SK-MEL-5 (cell line): ENCODE measurements around the gene ZNRF4. TPM values are rescaled to one million over a fixed set of nuclear protein-coding genes. Genes with fewer than 3 reads are reported as not detected.

Source experiments
- DNase-seq: peaks from one replicate; pipeline ENCODE4 v3.0.0-alpha.2; 2016; ENCODE audit warnings: low read depth, low spot score
- in situ Hi-C: cut with HindIII; loops from 2 replicates; pipeline ENCODE4 v1.10.0; 2016; ENCODE audit warnings: low sequenced_read_pairs, high pct_unique_total_duplicates, low pct_unique_long_range_greater_than_20kb
- total RNA-seq: library from RNA; depleted of rRNA; stranded (reverse); fragments of >200 nt; shearing (Covaris generic); gene quantifications from 2 replicates; pipeline ENCODE4 v1.2.3, GENCODE V29; 2014

ZNRF4 gene
- total RNA-seq, 1 experiment from 2014 or later = not detected

DNA sequence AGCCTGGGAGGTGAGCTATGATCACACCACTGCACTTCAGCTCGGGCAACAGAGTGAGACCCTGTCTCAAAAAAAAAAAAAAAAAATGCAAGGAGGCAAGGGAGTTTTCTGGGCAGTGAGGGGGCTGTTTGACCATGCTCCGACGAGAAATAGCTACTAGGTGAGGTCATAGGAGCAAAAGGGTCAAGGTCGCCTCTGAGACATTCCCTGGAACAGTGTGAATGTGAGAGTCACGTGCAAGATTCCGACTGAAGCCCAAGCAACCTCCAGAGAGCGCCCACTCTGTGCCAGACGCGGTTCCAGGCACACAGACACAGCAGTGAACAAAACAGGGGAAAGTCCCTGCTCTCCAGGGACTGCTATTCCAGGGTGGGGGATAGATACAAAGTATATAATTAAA lies 2.5 kb downstream of the ZNRF4 start:
- DNase-seq = no peak
- in situ Hi-C loops = no loop called here

- in situ Hi-C loops = no loop called here
- DNase-seq = no peak
These were observed 3.2 kb downstream of the ZNRF4 start for GRCh38 chr19:5458420-5458819.

- DNase-seq = no peak
- in situ Hi-C loops = no loop called here
These were observed 4.1 kb downstream of the ZNRF4 start for GRCh38 chr19:5459360-5459759.

GRCh38 chr19:5460748-5461147 lies 5.5 kb downstream of the ZNRF4 start:
- DNase-seq = no peak
- in situ Hi-C loops = no loop called here

GRCh38 chr19:5463959-5464358 lies 8.7 kb downstream of the ZNRF4 start:
- in situ Hi-C loops = no loop called here
- DNase-seq = no peak

- no peak for DNase-seq
- in situ Hi-C loops = no loop called here
These were observed 10.9 kb downstream of the ZNRF4 start for GRCh38 chr19:5466072-5466471.

DNA sequence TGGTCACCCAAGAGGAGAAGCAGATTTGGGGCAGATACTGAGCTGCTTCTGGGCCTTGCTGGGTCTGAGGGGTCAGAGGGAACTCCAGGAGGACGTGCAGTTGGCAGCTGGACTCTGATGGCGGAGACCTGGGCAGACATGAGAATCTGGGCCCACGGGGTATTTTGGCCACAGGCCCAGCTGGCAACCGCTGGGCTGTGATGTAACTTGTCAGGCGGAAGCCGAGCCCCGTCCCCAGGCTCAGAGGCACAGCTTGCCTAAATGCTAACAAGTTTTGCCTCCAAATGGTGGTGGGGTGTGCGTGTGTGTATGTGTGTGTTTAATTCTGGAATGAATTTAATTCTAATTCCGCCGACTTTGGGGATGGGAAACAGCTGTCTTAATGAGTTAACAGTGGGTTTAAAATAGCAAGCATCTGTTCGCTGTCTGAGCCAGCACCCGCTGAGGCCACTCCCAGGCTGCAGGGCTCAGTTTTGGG lies 11.6 kb downstream of the ZNRF4 start:
- in situ Hi-C loops = no loop called here
- no peak for DNase-seq

- no peak for DNase-seq
These were observed 15.1 kb downstream of the ZNRF4 start for GRCh38 chr19:5470264-5470671.

DNA sequence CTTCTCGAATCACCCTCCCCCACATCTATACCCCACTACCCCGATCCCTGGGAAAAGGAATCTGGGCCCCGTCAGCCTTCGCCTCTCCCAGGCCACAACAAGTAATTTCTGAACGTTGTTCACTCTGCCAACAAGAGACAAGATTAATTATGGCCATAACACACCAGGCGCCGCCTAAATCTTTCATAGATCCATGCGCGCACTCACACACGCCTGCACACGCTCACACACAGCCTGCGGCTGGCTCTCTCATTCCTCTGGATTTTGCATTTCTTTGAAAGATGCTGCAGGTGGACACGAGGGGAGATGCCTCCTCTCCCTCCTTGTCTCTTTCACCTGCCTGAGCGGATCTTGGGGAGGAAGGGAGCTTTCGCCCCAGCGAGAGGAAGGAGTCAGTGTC lies 17.1 kb downstream of the ZNRF4 start:
- in situ Hi-C loops = no loop called here
- no peak for DNase-seq

More at GRCh38 chr19:5470264-5470671, 15.1 kb downstream of the ZNRF4 start:
- in situ Hi-C loops = no loop called here

- in situ Hi-C loops = no loop called here
- DNase-seq = no peak
These were observed 18.4 kb downstream of the ZNRF4 start for GRCh38 chr19:5473646-5474045.

DNA sequence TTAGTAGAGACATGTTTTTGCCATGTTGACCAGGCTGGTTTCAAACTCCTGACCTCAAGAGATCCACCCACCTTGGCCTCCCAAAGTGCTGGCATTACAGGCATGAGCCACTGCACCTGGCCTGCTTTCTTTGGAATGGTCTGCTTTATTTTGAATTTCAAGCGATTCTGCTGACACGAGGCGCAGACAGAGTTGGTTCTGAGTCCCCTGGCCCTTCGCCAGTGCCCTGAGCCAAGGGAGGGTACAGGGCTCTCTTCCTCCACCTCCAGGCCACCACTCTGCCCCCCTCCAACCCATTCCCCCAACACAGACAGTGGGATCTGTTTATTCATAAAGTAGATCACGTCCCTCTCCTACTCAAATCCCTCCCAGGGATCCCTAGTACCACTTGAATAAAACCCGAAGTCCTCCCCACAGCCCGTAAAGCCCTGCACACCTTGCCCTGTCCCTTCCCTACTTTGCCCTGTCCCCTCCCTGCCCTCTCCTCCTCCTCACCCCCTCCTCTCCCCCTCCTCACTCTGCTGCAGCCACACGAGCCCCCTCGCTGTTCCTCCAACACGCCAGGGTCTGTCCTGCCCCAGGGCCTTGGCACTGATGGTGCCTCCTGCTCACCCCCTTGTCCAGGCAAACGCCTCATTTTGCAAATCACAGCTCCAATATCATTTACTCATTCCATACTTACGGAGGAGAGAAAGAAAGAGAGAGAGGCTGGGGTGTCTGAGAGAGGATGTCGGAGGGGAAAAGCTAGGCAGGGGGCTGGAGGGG lies 22.4 kb downstream of the ZNRF4 start:
- in situ Hi-C loops = loop anchor here (25.0 kb wide), 1 partner anchor 140 kb away; the partner anchor contains the start of gene PTPRS
- DNase-seq = no peak

GRCh38 chr19:5478241-5478924 lies 23.2 kb downstream of the ZNRF4 start:
- no peak for DNase-seq
- in situ Hi-C loops = loop anchor here (25.0 kb wide), 1 partner anchor 141 kb away; the partner anchor contains the start of gene PTPRS

DNA sequence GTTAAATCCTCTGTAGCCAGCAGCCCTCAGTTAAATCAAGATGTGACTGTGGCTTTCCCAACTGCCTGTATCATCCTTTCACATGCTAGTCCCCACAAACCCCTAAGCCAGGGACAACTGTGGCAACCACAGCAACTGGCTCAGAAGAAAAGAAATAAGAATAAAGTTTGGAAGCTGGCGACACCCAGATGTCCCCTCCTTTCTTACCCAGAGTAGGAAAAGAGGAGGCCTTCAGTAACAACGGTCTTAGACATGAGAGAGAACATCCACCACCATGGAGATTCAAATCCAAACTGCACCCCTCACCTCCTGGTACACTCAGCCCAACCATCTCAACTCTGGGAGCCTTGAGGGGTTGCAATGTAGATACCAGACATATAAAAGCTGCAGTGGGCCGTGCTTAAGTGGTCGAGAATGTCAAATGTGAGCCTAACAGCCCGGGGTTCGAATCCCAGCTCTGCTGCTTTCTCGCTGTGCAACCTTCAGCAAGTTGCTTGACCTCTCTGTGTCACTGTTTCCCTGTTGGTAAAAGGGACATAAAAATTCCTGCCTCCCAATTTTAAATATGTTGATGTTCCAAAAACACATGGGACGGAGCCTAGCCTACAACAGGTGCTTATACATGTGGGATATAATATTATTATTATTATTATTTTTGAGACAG lies 23.8 kb downstream of the ZNRF4 start:
- no peak for DNase-seq
- in situ Hi-C loops = loop anchor here (25.0 kb wide), 1 partner anchor 142 kb away; the partner anchor contains the start of gene PTPRS

- no peak for DNase-seq
- in situ Hi-C loops = loop anchor here (25.0 kb wide), 1 partner anchor 143 kb away; the partner anchor contains the start of gene PTPRS
These were observed 24.7 kb downstream of the ZNRF4 start for GRCh38 chr19:5479958-5480357.

DNA sequence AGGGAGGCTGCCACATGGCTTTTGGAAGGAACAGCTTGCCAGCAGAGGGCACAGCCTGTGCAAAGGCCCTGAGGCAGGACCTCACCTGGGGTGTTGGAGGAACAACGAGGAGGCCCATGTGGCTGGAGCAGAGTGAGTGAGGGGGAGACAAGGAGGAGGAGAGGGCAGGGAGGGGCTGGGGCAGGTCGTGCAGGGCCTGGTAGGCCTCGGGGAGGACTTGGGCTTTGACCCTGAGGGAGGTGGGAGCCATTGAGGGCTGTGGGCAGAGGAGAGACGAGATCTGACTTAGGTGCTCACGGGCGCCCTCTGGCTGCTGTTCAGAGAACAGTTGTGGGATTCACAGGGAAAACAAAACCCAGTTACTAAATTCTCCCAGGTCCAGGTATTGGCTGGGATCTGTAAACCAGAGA lies 25.2 kb downstream of the ZNRF4 start:
- in situ Hi-C loops = loop anchor here (25.0 kb wide), 1 partner anchor 143 kb away; the partner anchor contains the start of gene PTPRS
- peak; percentile 30 for DNase-seq

DNA sequence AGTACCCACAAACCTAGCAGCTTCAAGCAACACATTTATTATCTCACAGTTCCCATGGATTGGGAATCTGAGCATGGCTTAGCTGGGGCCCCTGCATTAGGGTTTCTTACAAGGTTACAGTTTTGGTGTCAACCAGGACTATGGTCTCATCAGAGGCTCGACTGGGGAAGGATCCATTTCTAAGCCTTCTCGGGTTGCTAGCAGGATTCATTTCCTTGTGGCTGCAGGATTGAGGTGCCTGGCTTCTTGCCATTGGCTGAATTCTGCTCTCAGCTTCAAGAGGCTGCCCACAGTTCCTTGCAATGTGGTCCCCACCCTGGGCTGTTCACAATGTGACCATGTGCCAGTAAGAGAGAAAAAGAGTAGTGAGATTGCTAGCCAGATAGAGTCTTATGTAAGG lies 26.7 kb downstream of the ZNRF4 start:
- in situ Hi-C loops = loop anchor here (25.0 kb wide), 1 partner anchor 145 kb away; the partner anchor contains the start of gene PTPRS
- no peak for DNase-seq

DNA sequence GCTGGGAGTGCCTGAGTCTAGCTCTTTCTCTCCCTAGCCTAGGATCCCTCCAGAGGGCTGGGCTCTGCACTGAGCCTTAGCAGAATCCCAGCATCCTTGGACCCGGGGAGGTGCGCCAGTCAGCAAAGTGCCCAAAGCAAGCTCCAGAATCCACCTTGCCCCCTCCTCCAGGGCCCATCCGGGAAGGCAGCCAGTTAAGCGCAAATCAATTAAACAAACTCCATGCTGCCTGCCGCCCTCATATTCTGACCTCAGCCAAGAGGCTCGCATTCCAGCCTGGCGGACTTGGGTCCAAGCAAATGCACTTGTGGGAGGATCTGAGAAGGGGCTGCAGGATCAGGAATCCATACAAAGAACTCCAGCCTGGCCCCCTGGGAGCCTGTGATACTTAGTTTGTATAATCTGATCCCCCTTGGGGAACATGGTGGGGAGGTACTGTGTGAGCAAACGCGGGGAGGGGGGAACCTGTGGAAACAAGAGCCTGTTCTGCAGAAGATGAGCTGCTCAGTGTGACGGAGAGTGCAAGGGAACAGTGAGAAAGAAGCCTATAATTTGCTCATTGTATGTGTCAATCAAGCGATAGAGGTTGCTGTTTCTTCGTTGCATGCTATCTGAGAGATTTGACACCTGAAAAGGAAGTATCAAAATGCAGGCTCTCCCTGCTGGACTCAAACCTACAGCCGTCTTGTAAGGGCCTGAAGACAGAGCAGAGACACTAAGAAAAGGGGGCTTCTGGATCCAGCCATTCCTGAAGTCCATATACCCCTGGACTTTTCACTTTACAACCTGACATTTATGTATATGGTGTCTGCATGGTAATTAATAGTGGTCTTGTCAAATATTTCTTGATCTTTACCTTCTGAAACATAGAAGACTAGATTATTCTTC lies 29.4 kb downstream of the ZNRF4 start:
- DNase-seq = no peak
- in situ Hi-C loops = loop anchor here (25.0 kb wide), 1 partner anchor 147 kb away; the partner anchor contains the start of gene PTPRS
